ENCODE data around the gene SLC18A3.

Gene SLC18A3

GRCh38 chr10:49596493-49596809 lies 13.7 kb upstream of the SLC18A3 start:
- no peak for DNase-seq (ENCODE audit: low read depth)

- no peak for DNase-seq (ENCODE audit: low read depth)
Observed at GRCh38 chr10:49596836-49597235, 13.3 kb upstream of the SLC18A3 start.

GRCh38 chr10:49597426-49598163 lies 12.5 kb upstream of the SLC18A3 start:
- no peak for DNase-seq (ENCODE audit: low read depth)

DNA sequence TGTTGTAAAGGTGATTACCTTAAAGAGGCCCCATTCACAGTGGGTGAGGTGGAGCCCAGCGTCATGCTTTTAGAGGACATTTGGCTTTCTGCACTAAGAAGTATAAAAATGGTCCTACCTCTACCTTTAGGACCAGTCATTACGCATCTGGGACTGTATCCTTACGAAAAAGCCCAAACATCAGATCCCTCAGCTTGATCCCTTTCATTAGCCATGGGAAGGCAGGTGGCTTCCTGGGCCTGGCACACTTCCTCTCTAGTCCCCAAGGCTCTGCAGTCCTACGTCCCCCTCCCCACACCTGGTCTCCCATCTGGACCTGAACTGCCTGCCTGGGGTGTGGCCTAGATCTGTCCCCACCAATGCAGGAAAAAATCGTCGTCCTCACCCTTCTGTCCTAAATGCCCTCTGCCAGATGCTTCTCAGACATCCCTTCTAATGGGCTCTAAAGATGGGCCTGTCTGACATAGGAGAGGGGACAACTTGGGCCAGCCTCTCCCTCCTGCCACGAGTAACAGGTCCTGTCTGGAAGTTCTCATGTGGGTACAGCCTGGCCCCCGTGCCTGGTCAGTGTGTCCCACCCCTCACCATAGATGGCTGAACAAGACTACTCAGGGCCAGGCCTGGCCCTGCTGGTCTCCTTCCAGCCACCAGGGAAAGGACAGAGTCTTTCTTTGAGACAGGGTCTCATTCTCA lies 11.8 kb upstream of the SLC18A3 start:
- DNase-seq (ENCODE audit: low read depth): no peak

- no peak for DNase-seq (ENCODE audit: low read depth)
Observed at GRCh38 chr10:49598986-49599385, 11.1 kb upstream of the SLC18A3 start.

DNA sequence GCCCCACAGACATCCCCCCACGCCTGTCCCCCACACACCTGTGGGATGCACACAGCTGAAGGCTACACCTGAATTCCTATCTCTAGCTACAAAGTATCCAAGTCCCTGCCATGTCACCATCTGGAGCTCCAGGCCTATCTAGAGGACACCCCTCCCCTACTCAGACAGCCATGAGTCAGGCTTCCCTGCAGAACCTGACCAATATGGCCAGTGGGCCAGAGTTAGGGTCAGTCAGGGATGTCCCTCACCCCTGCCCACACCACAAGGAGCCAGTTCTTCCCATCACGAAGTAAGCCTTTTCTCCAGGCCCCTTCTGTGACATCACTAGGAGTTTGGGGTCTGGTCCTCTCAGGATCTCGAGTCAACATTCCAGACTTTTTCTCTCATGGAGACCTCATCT lies 10.6 kb upstream of the SLC18A3 start:
- DNase-seq (ENCODE audit: low read depth): no peak

- DNase-seq (ENCODE audit: low read depth): no peak
Observed at GRCh38 chr10:49600046-49600445, 10.1 kb upstream of the SLC18A3 start.

DNA sequence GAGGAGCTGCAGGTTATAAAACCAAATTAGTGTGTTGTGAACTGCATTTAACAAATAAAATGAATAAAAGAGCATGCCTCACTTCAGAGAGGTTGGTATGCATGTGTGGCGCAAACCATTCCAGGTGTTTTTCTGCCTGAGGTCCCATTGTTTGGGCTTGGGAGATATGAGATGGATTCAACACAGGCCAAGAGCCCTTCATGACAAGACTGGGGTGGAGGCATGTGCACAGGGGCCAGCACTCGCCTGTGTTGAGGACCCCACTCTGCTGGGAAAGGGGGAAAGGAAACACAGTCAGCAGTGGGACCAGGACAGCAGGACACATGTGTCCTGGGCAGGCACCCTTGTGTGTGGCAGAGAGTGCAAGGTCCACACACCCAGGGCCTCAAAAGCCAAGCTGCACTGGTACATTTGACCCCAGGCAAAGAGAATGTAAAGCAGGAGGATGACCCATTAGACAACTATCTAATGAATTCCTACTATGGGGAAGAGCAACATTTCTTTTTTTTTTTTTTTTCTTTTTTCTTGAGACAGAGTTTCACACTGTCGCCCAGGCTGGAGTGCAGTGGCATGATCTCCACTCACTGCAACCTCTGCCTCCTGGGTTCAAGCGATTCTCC lies 9.2 kb upstream of the SLC18A3 start:
- no peak for DNase-seq (ENCODE audit: low read depth)

GRCh38 chr10:49601857-49602256 lies 8.3 kb upstream of the SLC18A3 start:
- DNase-seq (ENCODE audit: low read depth): peak; percentile 15

GRCh38 chr10:49602380-49603023 lies 7.6 kb upstream of the SLC18A3 start:
- DNase-seq (ENCODE audit: low read depth): no peak

GRCh38 chr10:49605216-49605938 lies 4.7 kb upstream of the SLC18A3 start:
- DNase-seq (ENCODE audit: low read depth): no peak

DNA sequence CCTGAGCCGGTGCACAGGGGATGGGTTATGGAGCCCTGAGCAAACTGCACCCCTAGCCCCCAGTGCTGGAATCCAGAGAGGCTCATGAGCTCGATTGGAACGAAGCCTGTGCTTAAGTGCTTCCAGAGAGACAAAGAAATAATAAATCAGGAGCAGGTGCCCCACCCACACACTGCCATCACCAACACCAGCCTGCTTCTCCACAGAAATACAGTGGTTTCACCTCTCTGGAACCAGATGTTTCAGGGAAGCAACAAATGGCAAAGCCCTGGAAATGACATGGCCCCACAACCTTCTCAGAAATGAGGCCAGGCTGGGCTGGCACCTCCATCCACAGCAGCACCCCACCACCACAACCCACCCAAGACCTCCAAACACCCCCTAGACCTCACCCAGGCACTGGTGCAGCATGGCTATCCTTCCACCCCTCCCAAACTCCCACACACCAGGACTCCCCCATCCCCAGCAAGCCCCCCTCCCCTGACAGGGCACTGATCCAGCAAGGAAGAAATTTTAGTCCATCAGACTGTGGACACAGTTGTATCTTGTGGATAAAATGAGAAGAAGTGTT lies 4.1 kb upstream of the SLC18A3 start:
- DNase-seq (ENCODE audit: low read depth): no peak

- peak; percentile 17 for DNase-seq (ENCODE audit: low read depth)
Observed at GRCh38 chr10:49606981-49607535, 3.1 kb upstream of the SLC18A3 start.

GRCh38 chr10:49608166-49609005 lies 1.7 kb upstream of the SLC18A3 start:
- DNase-seq (ENCODE audit: low read depth): no peak

GRCh38 chr10:49609006-49609282 lies 1.2 kb upstream of the SLC18A3 start:
- DNase-seq (ENCODE audit: low read depth): no peak

DNA sequence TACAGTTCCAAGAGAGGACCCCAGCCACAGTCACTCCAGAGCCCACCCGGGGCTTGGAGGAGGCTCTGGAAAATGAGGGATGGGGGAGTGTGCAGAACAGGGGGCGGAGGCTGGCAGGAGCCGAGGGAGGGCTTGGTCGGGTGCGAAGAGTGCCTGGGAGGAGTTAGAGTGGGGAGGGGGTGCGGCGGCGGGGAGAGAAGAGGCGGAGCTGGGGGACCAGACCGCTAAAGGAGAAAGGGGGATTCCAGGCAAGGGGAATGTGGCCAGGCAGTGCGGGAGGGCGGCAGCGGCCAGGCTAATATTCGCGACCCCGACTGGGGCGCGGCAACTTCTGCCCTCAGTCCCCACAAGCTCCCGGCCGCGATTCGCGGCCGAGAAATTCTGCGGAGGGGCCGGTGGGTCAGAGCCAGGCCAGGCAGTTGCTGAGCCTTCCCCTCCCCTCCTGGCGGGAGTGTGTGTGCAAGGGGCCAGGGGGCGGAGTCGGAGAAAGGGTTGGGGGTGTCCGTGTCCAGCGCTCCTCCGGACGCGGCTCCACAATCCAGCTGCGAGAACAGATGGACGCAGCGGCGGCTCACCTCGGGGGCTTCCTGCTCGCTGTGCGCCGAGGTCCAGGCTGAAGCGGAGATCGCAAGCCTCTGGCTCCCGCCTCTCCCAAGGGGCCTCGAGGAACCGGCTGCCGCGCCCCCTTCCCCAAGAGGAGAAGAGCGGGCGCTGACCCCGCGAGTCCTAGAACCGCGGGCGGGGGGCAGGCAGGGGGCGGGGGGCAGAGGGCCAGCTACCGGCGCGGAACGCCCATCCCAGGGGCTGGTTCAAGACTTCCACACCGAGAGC lies 612 bp upstream of the SLC18A3 start:
- no peak for DNase-seq (ENCODE audit: low read depth)

GRCh38 chr10:49610458-49611165 lies 502 bp downstream of the SLC18A3 start:
- no peak for DNase-seq (ENCODE audit: low read depth)

DNA sequence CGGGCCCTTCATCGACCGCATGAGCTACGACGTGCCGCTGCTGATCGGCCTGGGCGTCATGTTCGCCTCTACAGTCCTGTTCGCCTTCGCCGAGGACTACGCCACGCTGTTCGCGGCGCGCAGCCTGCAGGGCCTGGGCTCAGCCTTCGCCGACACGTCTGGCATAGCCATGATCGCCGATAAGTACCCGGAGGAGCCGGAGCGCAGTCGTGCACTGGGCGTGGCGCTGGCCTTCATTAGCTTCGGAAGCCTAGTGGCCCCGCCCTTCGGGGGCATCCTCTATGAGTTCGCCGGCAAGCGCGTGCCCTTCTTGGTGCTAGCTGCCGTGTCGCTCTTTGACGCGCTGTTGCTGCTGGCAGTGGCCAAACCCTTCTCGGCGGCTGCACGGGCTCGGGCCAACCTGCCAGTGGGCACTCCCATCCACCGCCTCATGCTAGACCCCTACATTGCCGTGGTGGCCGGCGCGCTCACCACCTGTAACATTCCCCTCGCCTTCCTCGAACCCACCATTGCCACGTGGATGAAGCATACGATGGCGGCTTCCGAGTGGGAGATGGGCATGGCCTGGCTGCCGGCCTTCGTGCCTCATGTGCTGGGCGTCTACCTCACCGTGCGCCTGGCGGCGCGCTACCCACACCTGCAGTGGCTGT lies 1.2 kb downstream of the SLC18A3 start:
- DNase-seq (ENCODE audit: low read depth): no peak

Data from stromal cell of bone marrow (primary cell).